HepG2 (cell line): ENCODE data around the gene TPM2. TPM values are rescaled to one million over a fixed set of nuclear protein-coding genes. Genes with fewer than 3 reads are reported as not detected.

Experiments used
- ATAC-seq: fragments of 200-7000 bp; cut with Tn5 transposase; 3 replicates; pipeline ENCODE4 v1.9.1; 2020; ENCODE audit warnings: mild to moderate bottlenecking, moderate library complexity
- BruUV-seq: library from RNA; stranded (reverse); fragments of 400-500 nt; replicated peaks from 2 replicates; lab custom pipeline; 2021; lab: Mats Ljungman, UMichigan
- CTCF ChIA-PET: fragments of 300-600 bp; formaldehyde crosslinking; extraction: SDS; loops from one replicate; lab custom pipeline; 2021; ENCODE audit warnings: low total read pairs, inconsistent platforms, low intra/inter-chr PET ratio; lab: Yijun Ruan, JAX
- POLR2A ChIA-PET: fragments of 350-600 bp; sonication (Branson Sonifier 250); formaldehyde crosslinking; loops from one replicate; lab custom pipeline; 2020; ENCODE audit warnings: antibody characterized with exemption, inconsistent platforms; lab: Yijun Ruan, JAX
- DNase-seq: peaks from one replicate; pipeline ENCODE4 v3.0.0-alpha.2; 2015; ENCODE audit warnings: low spot score
- FAIRE-seq: peaks from 3 replicates; lab custom pipeline; 2011; peaks lifted over from hg19 to GRCh38; lab: Jason Lieb, UNC
- H2AFZ ChIP-seq: one replicate; pipeline ENCODE4 v1.6.1; 2011; ENCODE audit warnings: low read length, inconsistent platforms
- H3K27ac ChIP-seq: fragments of 300-600 bp; 3 replicates; pipeline ENCODE4 v1.8.0; 2011; ENCODE audit warnings: mixed run types, mild to moderate bottlenecking, mixed read lengths, low read length, inconsistent platforms; ENCODE audit not compliant: insufficient read depth; ENCODE audit errors: extremely low read length
- H3K27me3 ChIP-seq, 2 experiments: fragments of 200-600 bp in 1 of 2; 2 replicates in 1 of 2; 3 replicates in 1 of 2; pipeline versions ENCODE4 v1.6.0 to v1.8.0; 2011; ENCODE audit warnings: low read length in 2 of 2, mild to moderate bottlenecking in 2 of 2, moderate library complexity in 2 of 2, inconsistent platforms in 1 of 2; ENCODE audit not compliant: insufficient read depth in 2 of 2, control insufficient read depth in 1 of 2
- H3K36me3 ChIP-seq, 2 experiments: fragments of 200-600 bp in 1 of 2; replicated peaks in 1 of 2; 2 replicates in 1 of 2; 3 replicates in 1 of 2; pipeline versions ENCODE4 v1.5.1 to v1.8.0; 2011; ENCODE audit warnings: low read length in 2 of 2, inconsistent platforms in 1 of 2; ENCODE audit not compliant: insufficient read depth in 2 of 2, control insufficient read depth in 1 of 2
- H3K4me1 ChIP-seq: 2 replicates; pipeline ENCODE4 v1.5.1; 2012; ENCODE audit warnings: low read length, inconsistent platforms; ENCODE audit not compliant: insufficient read depth
- H3K4me2 ChIP-seq: 2 replicates; pipeline ENCODE4 v1.6.0; 2011; ENCODE audit warnings: low read depth, low read length, inconsistent platforms
- H3K4me3 ChIP-seq, 3 experiments: fragments of 200-600 bp in 1 of 3; sonication (generic), shearing (Covaris generic) in 1 of 3; replicated peaks in 1 of 3; 2 replicates each; pipeline ENCODE4 v1.5.1; 2011 to 2016; ENCODE audit warnings: low read length in 3 of 3, inconsistent platforms in 2 of 3, low read depth in 2 of 3, mild to moderate bottlenecking in 2 of 3, control low read depth in 1 of 3, mixed read lengths in 1 of 3; ENCODE audit not compliant: insufficient read depth in 1 of 3
- H3K79me2 ChIP-seq: one replicate; pipeline ENCODE4 v1.6.1; 2011; ENCODE audit warnings: low read length, inconsistent platforms; ENCODE audit not compliant: insufficient read depth
- H3K9ac ChIP-seq: 2 replicates; pipeline ENCODE4 v1.6.0; 2011; ENCODE audit warnings: mild to moderate bottlenecking, low read depth, low read length, inconsistent platforms; ENCODE audit not compliant: insufficient read depth
- H3K9me3 ChIP-seq: 2 replicates; pipeline ENCODE4 v1.5.1; 2012; ENCODE audit warnings: mild to moderate bottlenecking, low read length
- H4K20me1 ChIP-seq: 2 replicates; pipeline ENCODE4 v1.6.0; 2011; ENCODE audit warnings: inconsistent platforms, mild to moderate bottlenecking, low read length, moderate library complexity; ENCODE audit not compliant: insufficient read depth
- NBN ChIP-seq: fragments of 450-650 bp; conservative IDR thresholded peaks from 2 replicates; pipeline ENCODE4 v1.6.1; 2017
- PAX8 ChIP-seq: sonication (generic); formaldehyde crosslinking; IDR thresholded peaks from 2 replicates; pipeline ENCODE4 v1.8.0; 2022; ENCODE audit warnings: mild to moderate bottlenecking, missing genetic modification reagents, borderline replicate concordance
- RFX5 ChIP-seq: IDR thresholded peaks from 2 replicates; pipeline ENCODE4 v1.6.1; 2011; ENCODE audit warnings: low read depth, low read length, improper control_type of control experiment
- RFXANK ChIP-seq: IDR thresholded peaks from 2 replicates; pipeline ENCODE4 v1.6.1; 2016
- RFXAP ChIP-seq: sonication (generic); formaldehyde crosslinking; IDR thresholded peaks from 2 replicates; pipeline ENCODE4 v1.4.0; 2020; ENCODE audit warnings: missing genetic modification reagents, borderline replicate concordance
- SNAPC2 ChIP-seq: sonication (generic); formaldehyde crosslinking; IDR thresholded peaks from 2 replicates; pipeline ENCODE4 v1.8.1; 2022; ENCODE audit warnings: mild to moderate bottlenecking, missing genetic modification reagents
- ZBTB3 ChIP-seq: sonication (generic); formaldehyde crosslinking; IDR thresholded peaks from 2 replicates; pipeline ENCODE4 v1.4.0; 2020; ENCODE audit warnings: low read depth, mild to moderate bottlenecking, moderate library complexity, missing genetic modification reagents, borderline replicate concordance
- ZNF577 ChIP-seq: sonication (generic); formaldehyde crosslinking; IDR thresholded peaks from 2 replicates; pipeline ENCODE4 v1.4.0; 2020; ENCODE audit warnings: mild to moderate bottlenecking, low read depth, missing genetic modification reagents, borderline replicate concordance
- ZNF749 ChIP-seq: sonication (generic); formaldehyde crosslinking; IDR thresholded peaks from 2 replicates; pipeline ENCODE4 v1.8.0; 2022; ENCODE audit warnings: mild to moderate bottlenecking, missing genetic modification reagents, moderate library complexity, borderline replicate concordance
- ZSCAN12 ChIP-seq: sonication (generic); formaldehyde crosslinking; IDR thresholded peaks from 2 replicates; pipeline ENCODE4 v1.9.0; 2021; ENCODE audit warnings: mild to moderate bottlenecking, missing genetic modification reagents
- WGBS: methylation state at CpG from one replicate; pipeline ENCODE4 v1.1.6; 2017; ENCODE audit warnings: low lambda C conversion rate; 5-methylcytosine and 5-hydroxymethylcytosine counted together
- in situ Hi-C: cut with HindIII; loops from 2 replicates; pipeline ENCODE4 v1.10.0; 2017; ENCODE audit warnings: low pct_unique_long_range_greater_than_20kb; ENCODE audit not compliant: extremely low pct_ligation_motif_present
- intact Hi-C: fragments of 100-400 bp; cut with micrococcal nuclease; formaldehyde crosslinking; loops from one replicate; pipeline ENCODE4 v1.10.0; 2022; ENCODE audit not compliant: unreplicated experiment
- polyA plus RNA-seq, 8 experiments: library from polyadenylated mRNA; depleted of rRNA in 3 of 8; stranded (reverse) in 7 of 8; unstranded in 1 of 8; fragments of >200 nt; fragmentation: Illumina TruSeq in 4 of 8; extraction: Trizol in 4 of 8; gene quantifications; 2 replicates each; pipeline versions ENCODE4 v1.2.1 to v1.2.3, GENCODE V29; 2011 to 2016; ENCODE audit warnings: low read depth in 4 of 8, missing spikeins in 1 of 8, mixed read lengths in 1 of 8; ENCODE audit not compliant: insufficient read depth in 1 of 8
- total RNA-seq, 5 experiments: library from RNA; depleted of rRNA; stranded (reverse); fragments of >200 nt; fragmentation: Illumina TruSeq; extraction: Trizol; gene quantifications; 2 replicates each; pipeline ENCODE4 v1.2.3, GENCODE V29; 2016; ENCODE audit warnings: low read depth in 1 of 5
- TF ChIP-seq, protein P1 (sequence below): IDR thresholded peaks from 2 replicates; pipeline ENCODE4 v1.6.1; 2016
- TF ChIP-seq, protein P2 (sequence below): sonication (generic); formaldehyde crosslinking; IDR thresholded peaks from 2 replicates; pipeline ENCODE4 v1.4.0; 2020; ENCODE audit warnings: missing genetic modification reagents, borderline replicate concordance

Gene TPM2
- total and polyA plus RNA-seq, 2 of the 13 experiments (the other 11 are each of a cell fraction or from before 2014, with no cell fraction given): 3.1 to 10.7 TPM

DNA sequence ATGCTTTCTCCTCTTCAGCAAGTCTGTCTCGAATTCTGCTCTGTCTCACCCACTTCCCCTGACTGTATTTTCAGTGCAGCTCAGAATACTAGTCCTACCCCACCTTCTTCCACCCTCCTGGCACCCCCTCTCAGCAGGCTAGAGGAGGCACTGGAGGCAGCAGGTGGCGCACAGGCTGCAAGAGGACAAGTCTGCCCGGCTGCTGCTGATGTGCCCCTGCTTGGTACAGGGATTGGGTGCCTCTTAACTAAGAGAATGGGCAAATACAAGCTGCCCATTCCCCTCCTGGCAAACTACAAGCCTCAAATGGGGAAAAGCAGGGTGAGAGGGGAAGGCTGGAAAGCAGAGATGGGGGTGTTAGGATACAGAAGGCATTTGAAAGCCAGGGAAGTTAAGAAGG is 37.2 kb upstream of the TPM2 start:
- H3K4me3 ChIP-seq: no peak overlapping the region
- peak; percentile 97 for TF ChIP-seq RFXAP (CRISPR knock-in tag)
- peak; percentile 98 for TF ChIP-seq RFXANK (CRISPR knock-in tag)
- no peak for TF ChIP-seq ZNF749 (CRISPR knock-in tag)
- peak; percentile 98 for TF ChIP-seq RFX5
- TF ChIP-seq, all 625 proteins: peak for 3
- no peak overlapping the region for H2AFZ ChIP-seq
- intact Hi-C loops: no loop called here
- H3K36me3 ChIP-seq: peaks cover 19 to 42% of the 10 kb centered on the region in 2 experiments
- H3K4me1 ChIP-seq: peaks cover 52% of the 10 kb centered on the region
- peaks cover 30% of the 10 kb centered on the region for H4K20me1 ChIP-seq
- H3K9ac ChIP-seq: no peak overlapping the region
- H3K79me2 ChIP-seq: peaks cover 53% of the 10 kb centered on the region
- H3K27ac ChIP-seq: peak overlapping the region; percentile 77
- BruUV-seq: no TSS peak
- in situ Hi-C loops: loop anchor here (5.0 kb wide), 1 partner anchor 60 kb away; the partner anchor contains the start of gene ARHGEF39
- DNase-seq (peak; percentile 35), FAIRE-seq (no peak), ATAC-seq (0 out of 3 replicates have a peak, but pooled peaks have one; percentile 5)
- CTCF ChIA-PET: no interaction called here
- 0 out of 2 replicates have a peak overlapping the region, but pooled peaks have one; percentile 98 for H3K4me2 ChIP-seq
- no peaks in the 10 kb centered on the region for H3K9me3 ChIP-seq
- WGBS: 96% methylated on average over 3 of the region's 3 CpGs
- POLR2A ChIA-PET: interaction anchor here (1.1 to 3.5 kb wide), 11 partner anchors 9 to 88 kb away, joined by 3 to 44 read pairs (median 9); partner anchors contain the start of genes ARHGEF39, CCDC107, GBA2 and HINT2
- no peaks in the 10 kb centered on the region; a peak in 1 of 5 replicates for H3K27me3 ChIP-seq

DNA sequence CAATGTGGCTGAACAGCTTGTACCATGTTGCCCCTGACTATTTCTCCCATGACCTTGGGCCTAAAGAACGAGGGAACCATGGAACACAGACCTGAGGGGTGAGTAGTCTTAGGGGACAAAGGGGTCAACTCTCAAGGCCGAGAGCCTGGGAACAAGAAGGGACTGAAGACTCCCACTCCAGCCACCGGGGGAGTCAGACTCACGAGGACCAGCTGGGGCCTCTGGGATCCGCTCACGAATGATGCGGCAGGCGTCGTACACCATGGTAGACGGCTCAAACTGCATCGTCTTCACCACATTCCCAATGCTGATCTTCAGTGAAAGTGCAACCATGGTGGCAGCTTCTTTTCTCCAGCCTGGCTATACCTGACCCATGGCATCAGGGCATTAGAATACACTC is 35.6 kb upstream of the TPM2 start:
- Histone ChIP-seq H3K9ac (no peak overlapping the region), H3K27ac (no peak overlapping the region), H3K9me3 (no peaks in the 10 kb centered on the region), H3K4me1 (peaks cover 42% of the 10 kb centered on the region), H3K27me3 (no peaks in the 10 kb centered on the region), H4K20me1 (peaks cover 24% of the 10 kb centered on the region), H2AFZ (no peak overlapping the region), H3K79me2 (peaks cover 39% of the 10 kb centered on the region), H3K4me3 (no peak overlapping the region), H3K36me3 (peaks cover 27 to 58% of the 10 kb centered on the region in 2 experiments), H3K4me2 (no peak overlapping the region)
- BruUV-seq: no TSS peak
- DNase-seq (no peak), FAIRE-seq (no peak), ATAC-seq (no peak)
- in situ Hi-C loops (loop anchor here (5.0 kb wide), 1 partner anchor 58 kb away; the partner anchor contains the start of gene ARHGEF39), intact Hi-C loops (no loop called here)
- ChIA-PET CTCF (no interaction called here), POLR2A (no interaction called here)
- 95% methylated on average over 11 of the region's 11 CpGs for WGBS
- TF ChIP-seq PAX8 (CRISPR knock-in tag) (no peak), NBN (no peak), ZBTB3 (CRISPR knock-in tag) (no peak), ZNF577 (CRISPR knock-in tag) (no peak), SNAPC2 (CRISPR knock-in tag) (no peak), ZSCAN12 (CRISPR knock-in tag) (no peak)
- TF ChIP-seq, protein P1, sequence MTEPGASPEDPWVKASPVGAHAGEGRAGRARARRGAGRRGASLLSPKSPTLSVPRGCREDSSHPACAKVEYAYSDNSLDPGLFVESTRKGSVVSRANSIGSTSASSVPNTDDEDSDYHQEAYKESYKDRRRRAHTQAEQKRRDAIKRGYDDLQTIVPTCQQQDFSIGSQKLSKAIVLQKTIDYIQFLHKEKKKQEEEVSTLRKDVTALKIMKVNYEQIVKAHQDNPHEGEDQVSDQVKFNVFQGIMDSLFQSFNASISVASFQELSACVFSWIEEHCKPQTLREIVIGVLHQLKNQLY (CRISPR knock-in tag): no peak
- TF ChIP-seq, protein P2, sequence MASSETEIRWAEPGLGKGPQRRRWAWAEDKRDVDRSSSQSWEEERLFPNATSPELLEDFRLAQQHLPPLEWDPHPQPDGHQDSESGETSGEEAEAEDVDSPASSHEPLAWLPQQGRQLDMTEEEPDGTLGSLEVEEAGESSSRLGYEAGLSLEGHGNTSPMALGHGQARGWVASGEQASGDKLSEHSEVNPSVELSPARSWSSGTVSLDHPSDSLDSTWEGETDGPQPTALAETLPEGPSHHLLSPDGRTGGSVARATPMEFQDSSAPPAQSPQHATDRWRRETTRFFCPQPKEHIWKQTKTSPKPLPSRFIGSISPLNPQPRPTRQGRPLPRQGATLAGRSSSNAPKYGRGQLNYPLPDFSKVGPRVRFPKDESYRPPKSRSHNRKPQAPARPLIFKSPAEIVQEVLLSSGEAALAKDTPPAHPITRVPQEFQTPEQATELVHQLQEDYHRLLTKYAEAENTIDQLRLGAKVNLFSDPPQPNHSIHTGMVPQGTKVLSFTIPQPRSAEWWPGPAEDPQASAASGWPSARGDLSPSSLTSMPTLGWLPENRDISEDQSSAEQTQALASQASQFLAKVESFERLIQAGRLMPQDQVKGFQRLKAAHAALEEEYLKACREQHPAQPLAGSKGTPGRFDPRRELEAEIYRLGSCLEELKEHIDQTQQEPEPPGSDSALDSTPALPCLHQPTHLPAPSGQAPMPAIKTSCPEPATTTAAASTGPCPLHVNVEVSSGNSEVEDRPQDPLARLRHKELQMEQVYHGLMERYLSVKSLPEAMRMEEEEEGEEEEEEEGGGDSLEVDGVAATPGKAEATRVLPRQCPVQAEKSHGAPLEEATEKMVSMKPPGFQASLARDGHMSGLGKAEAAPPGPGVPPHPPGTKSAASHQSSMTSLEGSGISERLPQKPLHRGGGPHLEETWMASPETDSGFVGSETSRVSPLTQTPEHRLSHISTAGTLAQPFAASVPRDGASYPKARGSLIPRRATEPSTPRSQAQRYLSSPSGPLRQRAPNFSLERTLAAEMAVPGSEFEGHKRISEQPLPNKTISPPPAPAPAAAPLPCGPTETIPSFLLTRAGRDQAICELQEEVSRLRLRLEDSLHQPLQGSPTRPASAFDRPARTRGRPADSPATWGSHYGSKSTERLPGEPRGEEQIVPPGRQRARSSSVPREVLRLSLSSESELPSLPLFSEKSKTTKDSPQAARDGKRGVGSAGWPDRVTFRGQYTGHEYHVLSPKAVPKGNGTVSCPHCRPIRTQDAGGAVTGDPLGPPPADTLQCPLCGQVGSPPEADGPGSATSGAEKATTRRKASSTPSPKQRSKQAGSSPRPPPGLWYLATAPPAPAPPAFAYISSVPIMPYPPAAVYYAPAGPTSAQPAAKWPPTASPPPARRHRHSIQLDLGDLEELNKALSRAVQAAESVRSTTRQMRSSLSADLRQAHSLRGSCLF (CRISPR knock-in tag): no peak
